GM19455 (cell line): Measurements from ENCODE around the gene PREX1.

Experiments used
- ATAC-seq: cut with Tn5 transposase; IDR thresholded peaks from one replicate; pipeline ENCODE4 v1.9.1; 2021; ENCODE audit not compliant: unreplicated experiment

Gene PREX1

DNA sequence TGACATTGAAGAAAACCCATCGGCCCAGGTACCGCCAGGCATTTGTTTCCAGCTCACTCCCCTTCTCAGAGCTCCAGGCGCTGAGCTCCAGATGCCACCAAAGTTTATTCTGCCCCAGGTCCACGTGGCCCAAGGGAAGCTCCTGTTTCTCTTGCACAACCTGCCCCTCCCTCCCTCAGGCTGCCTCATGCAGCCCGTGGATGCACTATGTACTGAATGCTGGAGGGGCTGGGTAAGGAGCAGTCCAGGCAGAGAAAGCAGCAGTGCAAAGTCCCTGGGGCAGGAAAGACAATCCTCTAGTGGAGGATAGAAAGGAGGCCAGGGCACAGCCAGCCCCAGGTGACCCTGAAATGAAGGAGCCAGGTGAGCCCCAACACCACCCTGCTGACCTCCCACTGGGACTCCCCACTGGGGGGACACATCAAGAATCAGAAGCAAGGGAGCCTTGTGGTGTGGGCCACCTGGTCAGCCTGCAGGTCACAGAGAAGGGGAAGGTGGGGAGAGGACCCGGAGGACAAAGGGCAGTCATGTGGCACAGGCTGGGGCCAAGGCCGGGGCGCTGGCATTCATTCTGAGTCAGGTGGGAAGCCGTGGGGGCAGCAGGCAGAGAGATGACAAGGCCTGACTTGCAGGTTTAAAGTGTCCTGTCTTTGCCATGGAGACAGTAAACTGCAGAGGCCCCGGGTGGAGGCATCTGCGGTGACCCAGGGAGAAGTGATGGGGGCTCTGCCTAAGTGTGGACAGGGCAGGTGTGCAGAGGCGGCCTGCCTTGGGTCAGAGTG, 230.1 kb downstream of the PREX1 start:
- no peak for ATAC-seq

- ATAC-seq = no peak
Observed at GRCh38 chr20:48596334-48596898, 231.4 kb downstream of the PREX1 start.

DNA sequence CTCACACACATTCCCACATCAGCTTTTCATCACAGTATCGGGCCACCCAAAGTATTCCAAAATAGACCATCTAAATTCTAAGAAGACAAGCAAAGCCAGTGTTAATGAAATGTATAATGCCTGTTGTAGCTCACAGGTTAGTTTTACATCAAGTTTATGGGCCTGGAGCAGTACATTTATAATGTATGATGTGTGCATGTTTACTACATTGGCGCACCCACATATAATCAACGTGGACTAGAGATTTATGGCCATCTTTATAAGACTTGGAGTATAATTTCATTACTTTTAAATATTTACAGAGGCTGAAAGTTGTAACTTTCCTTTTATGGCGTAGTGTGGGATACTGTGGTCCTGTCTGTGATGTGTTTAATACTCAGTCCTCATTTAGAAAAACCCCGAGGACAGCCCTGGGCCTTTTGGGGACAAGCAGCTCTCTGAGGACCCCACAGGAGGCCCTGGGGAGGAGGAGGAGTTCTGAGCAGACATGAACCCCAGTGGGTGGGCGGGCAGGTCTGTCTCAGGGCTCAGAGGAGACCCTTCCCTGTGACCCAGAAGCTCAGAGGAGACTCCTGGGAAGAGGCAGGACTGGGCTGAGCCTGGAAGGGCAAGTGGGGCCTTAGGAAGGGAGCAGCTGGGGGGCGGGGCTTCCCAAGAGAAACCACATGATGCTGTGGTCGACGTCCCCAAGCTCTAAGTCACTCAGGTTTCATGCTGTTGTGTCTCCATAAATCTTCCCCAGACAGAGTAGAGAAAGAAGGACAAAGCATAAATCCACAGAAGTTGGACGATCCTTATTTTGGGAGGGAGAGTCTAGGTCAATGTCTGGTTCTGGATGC, 232.1 kb downstream of the PREX1 start:
- no peak for ATAC-seq

GRCh38 chr20:48594533-48594932, 233.3 kb downstream of the PREX1 start:
- ATAC-seq = no peak

- no peak for ATAC-seq
Observed at GRCh38 chr20:48592107-48592940, 235.5 kb downstream of the PREX1 start.

- ATAC-seq = no peak
Observed at GRCh38 chr20:48586730-48587129, 241.1 kb downstream of the PREX1 start.

- no peak for ATAC-seq
Observed at GRCh38 chr20:48585061-48585870, 242.5 kb downstream of the PREX1 start.

GRCh38 chr20:48584391-48585060, 243.3 kb downstream of the PREX1 start:
- no peak for ATAC-seq

GRCh38 chr20:48583801-48584200, 244.0 kb downstream of the PREX1 start:
- ATAC-seq = no peak

DNA sequence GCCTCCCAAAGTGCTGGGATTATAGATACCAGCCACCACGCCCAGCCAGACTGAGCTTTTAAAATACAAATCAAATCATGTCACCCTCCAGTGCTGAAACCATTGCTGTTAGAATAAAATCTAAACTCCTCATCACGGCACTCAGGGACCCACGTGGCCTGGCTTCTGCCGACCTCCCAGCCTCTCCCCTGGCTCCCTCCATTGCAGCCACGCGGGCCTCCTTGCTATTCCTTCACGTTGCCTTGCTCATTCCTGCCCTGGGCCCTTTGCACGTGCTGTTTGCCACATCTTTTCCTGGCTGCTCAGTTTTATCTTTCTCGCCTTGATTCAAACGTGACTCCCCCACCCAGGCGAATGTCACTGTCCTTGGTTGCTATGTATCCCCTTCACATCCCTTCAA, 244.6 kb downstream of the PREX1 start:
- no peak for ATAC-seq

GRCh38 chr20:48582673-48582985, 245.2 kb downstream of the PREX1 start:
- ATAC-seq = no peak

- ATAC-seq = no peak
Observed at GRCh38 chr20:48581167-48581566, 246.6 kb downstream of the PREX1 start.

DNA sequence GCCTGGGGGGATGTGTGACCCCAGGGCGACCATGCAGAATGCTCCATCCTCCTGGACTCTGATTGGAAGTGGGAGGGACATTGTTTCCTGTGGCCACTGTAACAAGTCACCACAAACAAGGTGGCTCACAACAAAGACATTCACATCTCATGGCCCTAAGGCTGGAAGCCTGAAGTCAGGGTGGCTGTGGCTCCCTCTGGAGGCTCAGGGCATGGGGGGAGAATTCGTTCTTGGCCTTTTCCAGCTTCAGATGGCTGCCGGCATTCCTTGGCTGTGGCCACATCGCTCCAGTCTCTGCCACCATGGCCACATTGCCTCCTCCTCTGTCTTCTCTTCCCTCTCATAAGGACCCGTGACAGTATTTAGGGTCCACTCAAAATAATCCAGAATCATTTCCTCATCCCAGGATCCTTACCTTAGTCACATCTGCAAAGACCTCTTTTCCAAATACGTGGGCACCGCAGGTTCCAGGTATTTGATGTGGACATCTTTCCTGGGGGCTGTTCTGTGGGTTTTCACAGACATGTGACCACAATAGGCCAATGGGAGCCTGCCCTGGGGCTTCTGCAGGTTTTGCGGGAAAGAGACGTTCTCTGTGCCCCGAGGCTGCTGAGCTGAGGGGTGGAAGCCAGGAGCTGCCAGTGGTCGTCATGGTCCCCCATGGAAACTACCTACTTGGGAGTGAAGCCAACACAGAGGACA, 249.3 kb downstream of the PREX1 start:
- ATAC-seq = no peak

DNA sequence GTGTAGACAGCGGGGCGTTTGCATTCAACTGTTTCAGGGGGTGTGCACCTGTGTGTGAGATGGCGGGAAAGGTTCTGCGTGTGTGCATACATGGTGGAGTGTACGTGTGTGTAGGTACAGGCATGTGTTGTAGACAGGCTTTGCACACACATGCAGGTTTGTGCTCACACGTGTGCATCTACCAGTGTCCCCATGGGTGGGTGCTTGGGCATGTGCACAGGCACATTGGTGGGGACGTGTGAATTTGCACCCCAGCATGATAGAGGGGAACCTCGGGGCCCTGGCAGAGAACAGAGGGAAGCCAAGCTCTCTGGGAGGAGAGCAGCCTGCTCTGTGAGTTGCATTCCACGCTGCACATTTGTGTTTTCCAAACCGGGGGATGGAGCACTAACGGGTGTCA, 250.2 kb downstream of the PREX1 start:
- no peak for ATAC-seq

- ATAC-seq = no peak
Observed at GRCh38 chr20:48574383-48574782, 253.4 kb downstream of the PREX1 start.
